ENCODE results near the gene ROCK2. TPM values are rescaled to one million over a fixed set of nuclear protein-coding genes. Genes with fewer than 3 reads are reported as not detected.

ROCK2 gene
- total RNA-seq, 1 donor from 2014 or later = 20.0 TPM

GRCh38 chr2:11286323-11286722, 58.1 kb downstream of the ROCK2 start:
- FAIRE-seq (no peak), DNase-seq (ENCODE audit: low read depth) (no peak)
- no peak for TF ChIP-seq CTCF (IDR thresholded peaks at IDR 0.05; ENCODE audit: insufficient read depth, low read length, severe bottlenecking)
- Histone ChIP-seq H3K4me3 (ENCODE audit: low read depth, low read length) (no peak overlapping the region), H3K36me3 (ENCODE audit: control insufficient read depth, insufficient read depth, low read length) (peaks cover 1% of the 10 kb centered on the region), H3K27me3 (ENCODE audit: control insufficient read depth, insufficient read depth, low read length) (no peaks in the 10 kb centered on the region)

- FAIRE-seq (no peak), DNase-seq (ENCODE audit: low read depth) (no peak)
- Histone ChIP-seq H3K27me3 (ENCODE audit: control insufficient read depth, insufficient read depth, low read length) (no peaks in the 10 kb centered on the region), H3K36me3 (ENCODE audit: control insufficient read depth, insufficient read depth, low read length) (peaks cover 1% of the 10 kb centered on the region), H3K4me3 (ENCODE audit: low read depth, low read length) (no peak overlapping the region)
- TF ChIP-seq CTCF (IDR thresholded peaks at IDR 0.05; ENCODE audit: insufficient read depth, low read length, severe bottlenecking) = no peak
Measured at GRCh38 chr2:11285499-11285898, 58.9 kb downstream of the ROCK2 start.

GRCh38 chr2:11281186-11281585, 63.2 kb downstream of the ROCK2 start:
- no peak for DNase-seq (ENCODE audit: low read depth)
- peaks cover 1% of the 10 kb centered on the region for H3K36me3 ChIP-seq (ENCODE audit: control insufficient read depth, insufficient read depth, low read length)
- no peaks in the 10 kb centered on the region for H3K27me3 ChIP-seq (ENCODE audit: control insufficient read depth, insufficient read depth, low read length)
- no peak for TF ChIP-seq CTCF (IDR thresholded peaks at IDR 0.05; ENCODE audit: insufficient read depth, low read length, severe bottlenecking)
- FAIRE-seq = no peak
- H3K4me3 ChIP-seq (ENCODE audit: low read depth, low read length) = no peak overlapping the region

- Histone ChIP-seq H3K27me3 (ENCODE audit: control insufficient read depth, insufficient read depth, low read length) (no peaks in the 10 kb centered on the region), H3K36me3 (ENCODE audit: control insufficient read depth, insufficient read depth, low read length) (peaks cover 1% of the 10 kb centered on the region), H3K4me3 (ENCODE audit: low read depth, low read length) (no peak overlapping the region)
- no peak for TF ChIP-seq CTCF (IDR thresholded peaks at IDR 0.05; ENCODE audit: insufficient read depth, low read length, severe bottlenecking)
- DNase-seq (ENCODE audit: low read depth) (no peak), FAIRE-seq (no peak)
Measured at GRCh38 chr2:11280713-11281112, 63.7 kb downstream of the ROCK2 start.

- Histone ChIP-seq H3K27me3 (ENCODE audit: control insufficient read depth, insufficient read depth, low read length) (no peaks in the 10 kb centered on the region), H3K36me3 (ENCODE audit: control insufficient read depth, insufficient read depth, low read length) (peaks cover 1% of the 10 kb centered on the region), H3K4me3 (ENCODE audit: low read depth, low read length) (no peak overlapping the region)
- no peak for TF ChIP-seq CTCF (IDR thresholded peaks at IDR 0.05; ENCODE audit: insufficient read depth, low read length, severe bottlenecking)
- no peak for FAIRE-seq
- DNase-seq (ENCODE audit: low read depth) = no peak
Measured at GRCh38 chr2:11279398-11279797, 65.0 kb downstream of the ROCK2 start.

GRCh38 chr2:11278219-11278618, 66.2 kb downstream of the ROCK2 start:
- DNase-seq (ENCODE audit: low read depth) (no peak), FAIRE-seq (no peak)
- Histone ChIP-seq H3K36me3 (ENCODE audit: control insufficient read depth, insufficient read depth, low read length) (no peaks in the 10 kb centered on the region), H3K4me3 (ENCODE audit: low read depth, low read length) (no peak overlapping the region), H3K27me3 (ENCODE audit: control insufficient read depth, insufficient read depth, low read length) (no peaks in the 10 kb centered on the region)
- no peak for TF ChIP-seq CTCF (IDR thresholded peaks at IDR 0.05; ENCODE audit: insufficient read depth, low read length, severe bottlenecking)

Measured in bronchial epithelial cell (primary cell).